HG03571 (cell line): ENCODE data around the gene NCKAP5.

Experiments used
- ATAC-seq: cut with Tn5 transposase; IDR thresholded peaks from one replicate; pipeline ENCODE4 v1.9.1; 2021; ENCODE audit not compliant: unreplicated experiment

Gene NCKAP5

GRCh38 chr2:133574620-133575019 lies 6.4 kb upstream of the NCKAP5 start:
- ATAC-seq: no peak

- ATAC-seq: no peak
Measured at GRCh38 chr2:133574186-133574585, 5.9 kb upstream of the NCKAP5 start.

GRCh38 chr2:133573491-133574162 lies 5.4 kb upstream of the NCKAP5 start:
- ATAC-seq: no peak

GRCh38 chr2:133571249-133571648 lies 3.0 kb upstream of the NCKAP5 start:
- ATAC-seq: no peak

GRCh38 chr2:133570542-133570941 lies 2.3 kb upstream of the NCKAP5 start:
- no peak for ATAC-seq

- no peak for ATAC-seq
Measured at GRCh38 chr2:133569286-133569830, 1.1 kb upstream of the NCKAP5 start.

- ATAC-seq: no peak
Measured at GRCh38 chr2:133568598-133568997, 335 bp upstream of the NCKAP5 start.

- ATAC-seq: no peak
Measured at GRCh38 chr2:133562558-133562957, 5.7 kb downstream of the NCKAP5 start.

GRCh38 chr2:133561045-133561852 lies 7.0 kb downstream of the NCKAP5 start:
- ATAC-seq: no peak

- no peak for ATAC-seq
Measured at GRCh38 chr2:133557614-133558013, 10.6 kb downstream of the NCKAP5 start.

GRCh38 chr2:133553838-133554408 lies 14.3 kb downstream of the NCKAP5 start:
- ATAC-seq: no peak

- no peak for ATAC-seq
Measured at GRCh38 chr2:133553251-133553650, 15.0 kb downstream of the NCKAP5 start.

- ATAC-seq: no peak
Measured at GRCh38 chr2:133552821-133553220, 15.4 kb downstream of the NCKAP5 start.

- ATAC-seq: no peak
Measured at GRCh38 chr2:133541797-133542196, 26.5 kb downstream of the NCKAP5 start.

- no peak for ATAC-seq
Measured at GRCh38 chr2:133541376-133541775, 26.9 kb downstream of the NCKAP5 start.

- ATAC-seq: no peak
Measured at GRCh38 chr2:133532919-133533318, 35.3 kb downstream of the NCKAP5 start.

- no peak for ATAC-seq
Measured at GRCh38 chr2:133531382-133531781, 36.9 kb downstream of the NCKAP5 start.

- ATAC-seq: no peak
Measured at GRCh38 chr2:133530645-133531044, 37.6 kb downstream of the NCKAP5 start.

GRCh38 chr2:133526530-133527300 lies 41.5 kb downstream of the NCKAP5 start:
- no peak for ATAC-seq

GRCh38 chr2:133525613-133526529 lies 42.4 kb downstream of the NCKAP5 start:
- no peak for ATAC-seq
